Keratinocyte (primary cell): ENCODE measurements around the gene PRXL2A.

Source experiments
- EZH2 ChIP-seq: IDR thresholded peaks from one replicate; pipeline ENCODE4 v1.6.1; 2012; ENCODE audit warnings: inconsistent platforms, mild to moderate bottlenecking, low read length, moderate library complexity
- TF ChIP-seq, protein P1 (sequence below), 3 experiments: IDR thresholded peaks in 1 of 3; conservative IDR thresholded peaks in 1 of 3; optimal IDR thresholded peaks in 1 of 3; 2 replicates in 2 of 3; 3 replicates in 1 of 3; pipeline versions ENCODE3 to v1.5.1; 2011; ENCODE audit warnings: low read length in 3 of 3, mild to moderate bottlenecking in 3 of 3, moderate library complexity in 2 of 3, control low read depth in 1 of 3, inconsistent platforms in 1 of 3; ENCODE audit not compliant: insufficient read depth in 2 of 3; ENCODE audit errors: extremely low read depth in 1 of 3

DNA sequence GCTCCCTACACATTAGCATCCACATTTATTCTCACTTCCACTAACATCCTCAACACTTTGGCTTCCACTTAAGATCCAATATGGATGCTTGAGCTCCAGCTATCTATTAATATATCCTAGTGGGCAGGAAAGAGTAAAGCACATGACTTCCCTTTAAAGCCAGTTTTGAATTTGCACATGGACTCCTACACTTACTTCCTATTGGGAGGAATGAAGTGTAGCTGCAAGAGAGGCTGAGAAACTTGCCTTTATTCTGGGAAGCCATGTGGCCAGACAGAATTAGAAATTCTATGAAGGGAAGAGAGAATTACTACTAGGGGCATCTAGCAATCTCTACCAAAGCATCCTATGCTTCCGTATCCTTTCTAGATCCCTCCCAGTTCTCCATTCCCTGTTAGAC, 42.8 kb downstream of the PRXL2A start:
- TF ChIP-seq, protein P1, sequence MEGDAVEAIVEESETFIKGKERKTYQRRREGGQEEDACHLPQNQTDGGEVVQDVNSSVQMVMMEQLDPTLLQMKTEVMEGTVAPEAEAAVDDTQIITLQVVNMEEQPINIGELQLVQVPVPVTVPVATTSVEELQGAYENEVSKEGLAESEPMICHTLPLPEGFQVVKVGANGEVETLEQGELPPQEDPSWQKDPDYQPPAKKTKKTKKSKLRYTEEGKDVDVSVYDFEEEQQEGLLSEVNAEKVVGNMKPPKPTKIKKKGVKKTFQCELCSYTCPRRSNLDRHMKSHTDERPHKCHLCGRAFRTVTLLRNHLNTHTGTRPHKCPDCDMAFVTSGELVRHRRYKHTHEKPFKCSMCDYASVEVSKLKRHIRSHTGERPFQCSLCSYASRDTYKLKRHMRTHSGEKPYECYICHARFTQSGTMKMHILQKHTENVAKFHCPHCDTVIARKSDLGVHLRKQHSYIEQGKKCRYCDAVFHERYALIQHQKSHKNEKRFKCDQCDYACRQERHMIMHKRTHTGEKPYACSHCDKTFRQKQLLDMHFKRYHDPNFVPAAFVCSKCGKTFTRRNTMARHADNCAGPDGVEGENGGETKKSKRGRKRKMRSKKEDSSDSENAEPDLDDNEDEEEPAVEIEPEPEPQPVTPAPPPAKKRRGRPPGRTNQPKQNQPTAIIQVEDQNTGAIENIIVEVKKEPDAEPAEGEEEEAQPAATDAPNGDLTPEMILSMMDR (optimal IDR thresholded peaks at IDR 0.05 in 1 of 3, IDR thresholded peaks at IDR 0.05 in 1 of 3, conservative IDR thresholded peaks at IDR 0.05 in 1 of 3; ENCODE audit: extremely low read depth in 1 of 3, insufficient read depth in 2 of 3, low read length in 3 of 3), result no peak
- TF ChIP-seq EZH2, result no peak
